Head of caudate nucleus (tissue), 42 donors: ENCODE data around the gene RARRES2.

Experiments
- DNase-seq, 42 donors: peaks; one replicate each; pipeline versions ENCODE4 v3.0.0 to v3.0.0-alpha.2; 2020 to 2021; ENCODE audit warnings: mixed read lengths in 7 of 42
- intact Hi-C: fragments of 100-400 bp; cut with DNase I; formaldehyde crosslinking; loops from one replicate; pipeline ENCODE4 v1.15.0; 2022

Gene RARRES2

GRCh38 chr7:150378115-150378852, 36.9 kb upstream of the RARRES2 start:
- intact Hi-C loops = loop anchor here (10.0 kb wide), 2 partner anchors 503 to 663 kb away; partner anchors contain the start of gene ATP6V0E2
- peak in 38 of 42 donors; percentile 47 to 82 (median 65) for DNase-seq

DNA sequence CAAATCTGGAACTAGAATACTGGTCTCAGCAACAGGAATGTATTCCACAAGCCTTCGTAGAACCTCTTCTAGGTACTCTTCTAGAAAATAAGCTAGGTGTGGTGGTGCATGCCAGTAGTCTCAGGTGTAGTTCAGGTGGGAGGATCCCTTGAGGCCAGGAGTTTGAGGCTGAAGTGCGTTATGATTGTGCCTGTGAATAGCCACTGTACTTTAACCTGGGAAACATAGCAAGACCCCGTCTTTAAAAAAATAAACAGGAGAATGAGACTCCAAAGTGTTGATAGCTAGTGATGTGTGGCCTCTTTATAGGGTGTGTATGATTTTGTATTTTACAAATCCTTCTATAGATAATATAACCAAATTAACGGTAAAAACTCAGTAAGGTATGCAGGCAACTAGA, 36.2 kb upstream of the RARRES2 start:
- intact Hi-C loops = loop anchor here (10.0 kb wide), 2 partner anchors 503 to 663 kb away; partner anchors contain the start of gene ATP6V0E2
- peak in 1 of 42 donors; percentile 10 for DNase-seq

- DNase-seq = peak in 1 of 42 donors; percentile 18
- intact Hi-C loops = loop anchor here (10.0 kb wide), 2 partner anchors 502 to 662 kb away; partner anchors contain the start of gene ATP6V0E2
These were observed 35.8 kb upstream of the RARRES2 start for GRCh38 chr7:150377196-150377595.

DNA sequence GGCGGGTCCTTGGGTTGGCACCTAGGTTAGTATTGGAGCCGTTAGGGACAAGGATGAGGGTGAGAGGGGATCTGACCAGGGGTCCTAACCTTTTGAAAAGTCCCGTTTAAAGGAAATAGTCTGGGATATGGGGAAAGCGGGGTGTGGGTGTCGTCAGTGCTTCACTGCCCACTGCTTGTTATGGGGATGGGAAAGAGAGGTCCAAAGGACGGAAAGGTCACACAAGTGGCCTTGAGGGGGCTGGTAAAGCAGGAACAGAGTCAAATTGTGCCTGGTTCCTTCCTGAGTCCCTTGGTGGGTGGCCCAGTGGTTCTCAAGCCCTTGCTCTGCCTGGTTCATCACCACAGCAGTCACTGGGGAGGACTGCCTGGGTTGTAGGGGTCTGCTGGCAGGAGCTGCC, 35.1 kb upstream of the RARRES2 start:
- intact Hi-C loops = loop anchor here (10.0 kb wide), 2 partner anchors 502 to 662 kb away; partner anchors contain the start of gene ATP6V0E2
- DNase-seq = peak in 2 of 42 donors; percentile 12 to 23

DNA sequence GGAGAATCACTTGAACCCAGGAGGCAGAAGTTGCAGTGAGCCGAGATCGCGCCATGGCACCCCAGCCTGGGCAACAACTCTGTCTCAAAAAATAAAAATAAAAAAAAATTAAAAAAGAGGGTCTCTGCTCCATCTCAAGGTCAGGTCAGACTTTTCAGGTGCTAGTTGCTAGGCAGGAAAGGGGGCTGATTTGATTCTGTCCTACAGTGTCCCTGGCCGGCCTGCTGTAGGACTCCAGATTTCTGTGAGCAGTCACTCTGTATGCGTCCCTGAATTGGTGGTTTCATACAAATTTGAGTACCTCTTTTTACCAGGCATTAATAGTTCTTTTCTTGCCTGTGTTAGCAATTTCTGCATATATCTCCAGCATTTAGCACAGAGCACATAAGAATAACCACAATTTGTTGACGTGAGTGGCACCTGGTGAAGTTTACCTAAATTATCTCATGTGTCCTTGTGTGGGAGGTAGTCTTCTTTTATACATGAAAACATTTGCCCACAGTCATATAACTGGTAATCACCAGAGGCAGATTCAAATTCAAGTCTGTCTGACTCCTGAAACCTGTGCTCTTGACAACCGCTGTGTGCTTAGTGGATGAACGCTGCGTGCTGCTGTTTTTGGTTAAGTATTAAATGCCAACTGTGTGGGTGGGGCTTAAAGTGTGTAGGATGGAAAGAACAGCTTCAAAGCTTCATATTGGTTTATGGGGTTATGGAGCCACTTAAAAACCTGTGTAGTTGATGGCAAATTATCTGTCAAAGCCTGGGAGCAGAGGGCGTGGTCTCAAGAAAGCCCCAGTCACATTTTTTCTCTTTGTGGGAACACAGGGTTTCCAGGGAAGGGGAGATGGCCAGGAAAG, 34.5 kb upstream of the RARRES2 start:
- intact Hi-C loops = loop anchor here (10.0 kb wide), 2 partner anchors 501 to 661 kb away; partner anchors contain the start of gene ATP6V0E2
- DNase-seq = peak in 14 of 42 donors; percentile 12 to 71 (median 38)

DNA sequence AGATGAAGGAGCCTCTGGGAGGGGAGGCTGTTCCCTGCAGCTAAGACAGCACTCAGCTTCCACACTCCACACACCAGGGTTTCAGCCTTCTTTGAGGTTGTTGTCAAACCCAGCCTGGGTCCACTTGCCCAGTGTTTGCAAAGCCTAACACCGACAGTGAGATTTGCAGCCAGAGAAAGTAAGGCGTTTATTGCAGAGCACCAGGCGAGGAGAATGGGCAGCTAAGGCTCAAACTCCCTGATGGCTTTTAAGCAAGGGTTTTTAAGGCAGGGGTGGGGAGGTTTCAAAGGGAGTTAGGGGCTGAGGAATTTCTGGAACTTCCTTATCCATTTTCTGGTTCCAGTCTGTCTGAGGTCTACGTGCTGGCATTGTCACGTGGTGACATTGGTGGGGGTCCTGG, 33.0 kb upstream of the RARRES2 start:
- peak in 3 of 42 donors; percentile 5 to 13 (median 8) for DNase-seq
- intact Hi-C loops = loop anchor here (10.0 kb wide), 2 partner anchors 500 to 660 kb away; partner anchors contain the start of gene ATP6V0E2

GRCh38 chr7:150374026-150374425, 32.6 kb upstream of the RARRES2 start:
- intact Hi-C loops = loop anchor here (10.0 kb wide), 2 partner anchors 499 to 659 kb away; partner anchors contain the start of gene ATP6V0E2
- peak in 4 of 42 donors; percentile 10 to 19 (median 14) for DNase-seq

DNA sequence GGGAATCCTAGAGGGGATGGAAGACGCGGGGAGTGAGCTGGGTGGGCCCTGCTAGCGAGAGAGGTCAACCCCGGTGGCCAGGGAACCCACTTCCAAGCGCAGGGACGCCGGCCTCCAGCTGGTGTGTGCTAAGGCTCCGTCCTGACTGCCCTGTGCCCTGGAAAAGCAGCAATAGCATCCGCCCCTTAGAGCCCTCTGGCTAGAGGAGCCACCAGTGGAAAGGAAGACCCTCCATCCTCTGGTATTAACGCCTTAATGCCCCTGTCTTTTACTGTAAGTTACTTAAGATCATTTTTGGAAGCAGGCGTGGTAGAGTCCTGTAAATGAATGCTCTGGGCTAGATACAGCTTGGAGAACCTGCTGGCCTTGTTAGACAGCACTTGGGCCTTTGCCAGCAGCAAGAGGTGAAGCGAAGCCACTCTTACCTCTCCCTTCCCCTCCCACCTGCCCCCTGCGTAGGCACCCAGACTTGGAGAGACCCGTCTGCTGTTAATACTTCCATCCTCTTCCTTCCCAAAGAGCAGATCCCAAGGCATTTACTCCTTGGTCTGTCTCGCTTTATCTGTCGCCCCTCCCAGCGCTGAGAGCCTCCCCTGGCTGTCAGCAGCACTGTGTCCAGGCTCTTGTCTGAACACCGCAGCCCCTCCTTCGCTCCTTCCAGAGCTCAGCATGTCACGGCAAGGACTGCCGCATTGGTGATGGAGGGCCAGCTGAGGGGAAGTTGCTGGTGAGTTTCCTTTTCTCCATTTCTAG, 31.8 kb upstream of the RARRES2 start:
- peak in 3 of 42 donors; percentile 9 to 27 (median 20) for DNase-seq
- intact Hi-C loops = loop anchor here (10.0 kb wide), 2 partner anchors 498 to 658 kb away; partner anchors contain the start of gene ATP6V0E2

GRCh38 chr7:150372271-150373048, 31.0 kb upstream of the RARRES2 start:
- DNase-seq = peak in 2 of 42 donors; percentile 26 to 34
- intact Hi-C loops = loop anchor here (10.0 kb wide), 2 partner anchors 498 to 658 kb away; partner anchors contain the start of gene ATP6V0E2

DNA sequence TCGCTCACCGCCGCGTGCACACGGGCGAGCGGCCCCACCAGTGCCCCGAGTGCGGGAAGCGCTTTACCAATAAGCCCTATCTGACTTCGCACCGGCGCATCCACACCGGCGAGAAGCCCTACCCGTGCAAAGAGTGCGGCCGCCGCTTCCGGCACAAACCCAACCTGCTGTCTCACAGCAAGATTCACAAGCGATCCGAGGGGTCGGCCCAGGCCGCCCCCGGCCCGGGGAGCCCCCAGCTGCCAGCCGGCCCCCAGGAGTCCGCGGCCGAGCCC, 30.5 kb upstream of the RARRES2 start:
- intact Hi-C loops = loop anchor here (10.0 kb wide), 2 partner anchors 497 to 657 kb away; partner anchors contain the start of gene ATP6V0E2

DNA sequence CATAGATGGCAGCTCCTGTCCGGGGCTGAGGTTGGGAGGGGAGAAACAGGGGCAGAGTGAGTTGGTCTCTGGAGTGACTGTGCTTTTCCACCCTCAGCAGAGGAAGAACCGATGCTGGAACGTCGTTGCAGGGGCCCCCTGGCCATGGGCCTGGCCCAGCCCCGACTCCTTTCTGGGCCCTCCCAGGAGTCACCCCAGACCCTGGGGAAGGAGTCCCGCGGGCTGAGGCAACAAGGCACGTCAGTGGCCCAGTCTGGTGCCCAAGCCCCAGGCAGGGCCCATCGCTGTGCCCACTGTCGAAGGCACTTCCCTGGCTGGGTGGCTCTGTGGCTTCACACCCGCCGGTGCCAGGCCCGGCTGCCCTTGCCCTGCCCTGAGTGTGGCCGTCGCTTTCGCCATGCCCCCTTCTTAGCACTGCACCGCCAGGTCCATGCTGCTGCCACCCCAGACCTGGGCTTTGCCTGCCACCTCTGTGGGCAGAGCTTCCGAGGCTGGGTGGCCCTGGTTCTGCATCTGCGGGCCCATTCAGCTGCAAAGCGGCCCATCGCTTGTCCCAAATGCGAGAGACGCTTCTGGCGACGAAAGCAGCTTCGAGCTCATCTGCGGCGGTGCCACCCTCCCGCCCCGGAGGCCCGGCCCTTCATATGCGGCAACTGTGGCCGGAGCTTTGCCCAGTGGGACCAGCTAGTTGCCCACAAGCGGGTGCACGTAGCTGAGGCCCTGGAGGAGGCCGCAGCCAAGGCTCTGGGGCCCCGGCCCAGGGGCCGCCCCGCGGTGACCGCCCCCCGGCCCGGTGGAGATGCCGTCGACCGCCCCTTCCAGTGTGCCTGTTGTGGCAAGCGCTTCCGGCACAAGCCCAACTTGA, 29.9 kb upstream of the RARRES2 start:
- peak in 2 of 42 donors; percentile 13 to 23 for DNase-seq
- intact Hi-C loops = loop anchor here (10.0 kb wide), 2 partner anchors 497 to 657 kb away; partner anchors contain the start of gene ATP6V0E2

More for the DNA sequence above, 30.5 kb upstream of the RARRES2 start:
- DNase-seq = no peak

- peak in 1 of 42 donors; percentile 23 for DNase-seq
- intact Hi-C loops = loop anchor here (10.0 kb wide), 2 partner anchors 496 to 656 kb away; partner anchors contain the start of gene ATP6V0E2
These were observed 29.2 kb upstream of the RARRES2 start for GRCh38 chr7:150370612-150371071.

DNA sequence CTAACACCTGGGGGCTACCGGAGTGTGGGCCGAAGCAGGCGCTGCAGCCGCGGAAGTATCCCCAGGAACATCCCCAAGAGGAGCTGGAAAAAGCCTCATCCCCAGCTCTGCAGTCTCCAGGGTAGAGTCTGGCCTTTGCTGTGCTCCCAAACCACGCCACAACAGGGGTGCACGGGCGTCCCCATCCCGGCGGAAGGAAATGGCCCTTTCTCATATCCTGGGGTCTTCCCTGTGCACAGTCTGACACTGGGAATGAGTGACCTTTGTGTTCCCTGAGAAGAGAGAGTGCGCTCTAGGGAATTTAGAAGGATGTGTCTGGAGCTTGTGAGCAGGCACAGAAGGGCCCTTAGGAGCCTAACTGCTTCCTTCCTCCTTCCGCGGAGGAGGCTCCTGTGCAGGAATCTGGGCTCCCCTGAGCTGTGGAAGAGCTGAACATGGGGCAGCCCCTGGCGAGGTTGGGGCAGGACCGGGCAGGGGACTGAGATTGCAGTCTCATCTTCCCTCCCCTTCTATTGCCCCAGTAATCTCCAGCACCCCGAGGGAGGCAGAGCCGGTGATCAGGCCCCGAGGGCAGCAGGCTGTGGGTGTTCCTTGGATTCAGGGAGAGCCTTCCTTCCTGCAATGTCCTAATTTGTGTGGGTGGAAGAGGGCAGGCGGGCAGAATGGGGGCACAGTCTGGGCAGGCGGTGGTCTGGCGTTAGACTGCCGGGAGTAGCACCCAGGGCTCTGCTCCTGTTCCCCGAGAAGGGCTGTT, 28.5 kb upstream of the RARRES2 start:
- intact Hi-C loops = loop anchor here (5.0 to 10.0 kb wide), 3 partner anchors 37 to 655 kb away; partner anchors contain the start of gene ATP6V0E2

DNA sequence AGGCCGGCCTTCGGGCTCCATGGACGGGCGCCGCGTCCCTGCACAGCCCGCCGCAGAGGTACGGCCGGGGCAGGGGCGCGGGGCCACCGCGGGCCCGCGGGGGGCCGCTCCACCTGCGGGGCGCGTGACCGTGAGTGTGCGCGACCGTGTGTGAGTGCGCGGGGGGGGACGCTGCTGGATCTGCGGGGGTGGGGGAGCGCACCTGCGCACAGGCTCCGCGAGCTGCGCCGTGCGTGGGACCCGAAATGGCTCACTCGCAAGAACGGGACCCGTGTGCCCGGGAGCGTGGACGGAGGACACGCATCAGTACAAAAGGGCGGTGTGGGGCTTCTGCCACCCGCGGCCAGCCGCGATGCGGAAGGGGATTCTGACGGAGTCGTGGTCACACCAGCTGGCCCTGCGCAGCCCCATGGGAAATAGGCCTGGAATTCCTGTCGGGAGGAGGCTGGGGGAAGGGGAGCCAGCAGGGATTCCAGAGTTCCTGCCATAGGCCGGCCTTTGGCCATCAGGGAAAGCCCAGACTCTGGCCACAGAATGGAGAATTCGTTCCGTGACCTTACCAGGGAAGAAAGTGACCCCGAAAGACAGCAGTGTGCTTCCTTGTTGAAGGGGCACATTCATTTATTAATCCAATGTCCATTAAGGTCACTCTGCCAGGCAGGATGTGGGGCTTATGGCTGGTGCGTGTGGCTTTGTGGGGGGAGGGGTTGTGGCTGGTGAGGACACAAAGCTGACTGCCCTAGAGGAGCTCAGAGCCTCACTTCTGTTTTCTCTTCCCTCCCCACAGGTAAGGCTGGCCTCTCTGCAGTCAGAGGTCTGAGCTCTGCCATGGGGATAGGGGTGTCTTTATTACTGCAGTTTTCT, 27.7 kb upstream of the RARRES2 start:
- intact Hi-C loops = loop anchor here (5.0 kb wide), 1 partner anchor 38 kb away; a partner anchor contains a TSS

More for the DNA sequence above, 28.5 kb upstream of the RARRES2 start:
- peak in 4 of 42 donors; percentile 23 to 45 (median 41) for DNase-seq

More for the DNA sequence above, 27.7 kb upstream of the RARRES2 start:
- DNase-seq = peak in 40 of 42 donors; percentile 52 to 88 (median 72)
